ENCODE results near the gene ANKRD6.
A peak's percentile ranks its signal among the peaks of the same experiment; 100 is the strongest.

The ANKRD6 gene

GRCh38 chr6:89412071-89413005 is 20.6 kb upstream of the ANKRD6 start, which contains the start of gene RRAGD:
RRAGD (minus strand) TSS chr6:89412273; CDS start chr6:89411993, 280 bp downstream.
- no peak for DNase-seq (ENCODE audit: low read depth)

GRCh38 chr6:89413006-89413400 is 19.9 kb upstream of the ANKRD6 start:
- H3K4me3 ChIP-seq (ENCODE audit: low read depth, low read length): no peak overlapping the region
- DNase-seq (ENCODE audit: low read depth): no peak

More at GRCh38 chr6:89412071-89413005, 20.6 kb upstream of the ANKRD6 start, which contains the start of gene RRAGD:
- H3K4me3 ChIP-seq (ENCODE audit: low read depth, low read length): peak within 1 kb of the TSS; percentile 54

DNA sequence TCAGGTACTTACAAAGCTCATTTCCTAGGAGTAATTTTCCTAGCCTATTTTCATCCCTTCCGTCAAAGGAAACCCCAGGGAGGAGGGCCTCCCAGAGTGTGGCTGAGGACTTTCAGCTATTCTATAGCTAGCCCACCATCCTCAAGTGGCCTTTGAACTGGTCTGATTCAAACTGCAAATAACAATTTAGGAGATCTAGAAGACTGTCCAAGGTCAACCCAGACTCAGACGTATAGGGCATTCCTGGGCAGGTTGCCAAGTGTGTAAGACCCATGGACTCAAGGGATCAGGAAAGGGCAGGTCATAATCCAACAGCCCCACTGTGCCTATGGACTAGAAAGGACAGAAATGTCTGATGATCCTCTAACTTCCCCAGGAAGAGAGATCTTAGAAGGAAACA is 18.7 kb upstream of the ANKRD6 start:
- no peak overlapping the region for H3K4me3 ChIP-seq (ENCODE audit: low read depth, low read length)
- no peak for DNase-seq (ENCODE audit: low read depth)

DNA sequence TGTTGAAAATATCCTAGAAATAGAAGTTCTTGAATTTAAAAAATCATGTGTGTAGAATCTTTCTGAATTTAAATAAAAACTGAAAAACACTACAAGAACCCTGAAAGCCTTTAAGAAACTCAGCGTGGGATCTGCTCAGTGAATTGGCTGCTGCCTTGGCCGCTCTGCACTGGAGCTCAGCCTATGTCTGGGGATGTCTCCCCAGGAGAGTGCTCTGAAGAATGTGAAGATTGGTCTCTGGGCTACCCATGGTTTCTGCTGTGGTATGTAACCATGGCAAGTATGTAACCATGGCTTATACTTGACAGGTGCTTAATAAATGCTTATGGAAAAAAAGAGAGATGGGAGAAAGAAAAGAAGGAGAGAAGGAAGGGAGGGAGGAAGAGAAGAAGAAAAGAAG is 17.8 kb upstream of the ANKRD6 start:
- no peak overlapping the region for H3K4me3 ChIP-seq (ENCODE audit: low read depth, low read length)
- DNase-seq (ENCODE audit: low read depth): no peak

DNA sequence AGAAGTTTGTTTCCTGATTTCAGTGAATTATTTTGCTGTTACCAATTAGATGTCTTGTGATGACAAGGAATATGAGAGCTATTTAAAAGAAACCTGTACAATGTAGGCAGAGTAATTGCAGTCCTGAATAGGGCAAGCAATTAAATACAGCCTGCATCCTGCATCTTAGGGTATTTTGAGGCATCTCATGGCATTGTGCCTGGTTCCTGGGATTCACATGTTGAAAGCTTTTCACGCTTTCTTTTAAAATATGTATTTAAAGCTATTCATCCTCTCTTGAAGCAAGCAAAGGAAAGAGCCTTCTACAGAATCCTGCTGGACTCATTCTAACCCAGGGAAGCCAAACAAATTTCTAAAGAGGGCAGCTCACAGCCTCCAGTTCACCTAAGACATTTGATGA is 16.2 kb upstream of the ANKRD6 start:
- no peak overlapping the region for H3K4me3 ChIP-seq (ENCODE audit: low read depth, low read length)
- DNase-seq (ENCODE audit: low read depth): no peak

GRCh38 chr6:89430201-89430962 is 2.6 kb upstream of the ANKRD6 start:
- DNase-seq (ENCODE audit: low read depth): no peak
- no peak overlapping the region for H3K4me3 ChIP-seq (ENCODE audit: low read depth, low read length)

- peak overlapping the region; percentile 53 for H3K4me3 ChIP-seq (ENCODE audit: low read depth, low read length)
- no peak for DNase-seq (ENCODE audit: low read depth)
These were observed 549 bp downstream of the ANKRD6 start for GRCh38 chr6:89433252-89434149.

- no peak for DNase-seq (ENCODE audit: low read depth)
These were observed 1.2 kb downstream of the ANKRD6 start for GRCh38 chr6:89434150-89434499.

DNA sequence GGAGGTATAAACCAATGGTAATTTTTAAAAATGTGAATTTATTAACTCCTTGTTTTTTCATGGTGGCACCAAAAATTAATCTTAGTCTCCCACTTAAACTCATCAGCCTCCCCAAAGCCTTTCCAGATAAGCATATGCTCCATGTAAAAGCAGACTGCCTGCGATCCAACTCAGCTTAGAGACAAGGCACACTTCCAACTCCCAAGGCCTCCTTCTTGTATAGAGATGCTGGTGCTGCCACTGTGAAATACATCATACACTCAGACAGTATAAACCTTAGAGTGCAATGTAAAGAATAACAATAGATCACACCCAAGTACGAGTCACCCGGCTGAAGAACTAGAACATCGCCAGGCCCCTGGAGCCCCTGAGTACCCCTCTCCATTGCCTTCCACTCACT is 2.0 kb downstream of the ANKRD6 start:
- no peak overlapping the region for H3K4me3 ChIP-seq (ENCODE audit: low read depth, low read length)
- DNase-seq (ENCODE audit: low read depth): no peak

More at GRCh38 chr6:89434150-89434499, 1.2 kb downstream of the ANKRD6 start:
- H3K4me3 ChIP-seq (ENCODE audit: low read depth, low read length): no peak overlapping the region

GRCh38 chr6:89436226-89436625 is 3.3 kb downstream of the ANKRD6 start:
- DNase-seq (ENCODE audit: low read depth): no peak
- H3K4me3 ChIP-seq (ENCODE audit: low read depth, low read length): no peak overlapping the region

DNA sequence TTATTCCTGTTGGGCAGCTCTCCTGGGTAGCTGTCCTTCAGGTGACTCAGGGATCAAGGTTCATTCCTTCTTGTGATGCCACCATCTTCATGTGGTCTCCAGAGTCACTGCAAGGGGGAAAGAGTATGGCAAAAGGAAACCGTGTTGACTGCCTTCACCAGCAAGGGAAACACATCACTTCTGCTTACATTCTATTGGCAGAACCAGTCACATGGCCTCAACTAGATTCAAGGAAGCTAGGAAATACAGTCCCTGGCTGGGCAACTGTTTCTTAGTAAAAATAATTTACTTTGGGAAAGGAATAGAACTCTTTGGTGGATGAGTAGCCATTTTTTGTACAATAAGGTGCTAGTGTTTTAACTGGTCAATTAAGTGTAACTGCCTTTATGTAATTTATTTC is 5.3 kb downstream of the ANKRD6 start:
- H3K4me3 ChIP-seq (ENCODE audit: low read depth, low read length): no peak overlapping the region
- no peak for DNase-seq (ENCODE audit: low read depth)

- no peak overlapping the region for H3K4me3 ChIP-seq (ENCODE audit: low read depth, low read length)
- DNase-seq (ENCODE audit: low read depth): no peak
These were observed 6.1 kb downstream of the ANKRD6 start for GRCh38 chr6:89439014-89439413.

DNA sequence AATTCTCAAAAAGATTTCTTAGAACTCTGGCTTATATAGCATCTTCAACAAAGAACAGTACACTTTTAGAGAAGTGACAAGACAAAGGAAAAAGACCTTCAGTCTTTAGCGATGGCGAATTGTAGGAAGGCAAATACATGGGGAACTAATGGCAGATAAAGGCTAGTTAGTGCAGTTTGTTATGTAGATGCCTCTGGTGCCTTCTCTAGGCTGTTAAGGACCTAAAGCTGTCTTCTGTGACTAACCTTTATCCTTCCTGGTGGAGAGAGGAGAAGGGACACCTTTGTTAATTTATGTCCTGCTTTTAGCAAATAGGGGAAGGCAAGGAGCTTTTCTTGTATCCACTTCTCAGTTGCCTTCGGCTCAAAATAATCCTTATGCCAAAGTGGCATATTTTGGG is 7.2 kb downstream of the ANKRD6 start:
- DNase-seq (ENCODE audit: low read depth): no peak
- H3K4me3 ChIP-seq (ENCODE audit: low read depth, low read length): no peak overlapping the region

GRCh38 chr6:89443658-89444057 is 10.7 kb downstream of the ANKRD6 start:
- no peak overlapping the region for H3K4me3 ChIP-seq (ENCODE audit: low read depth, low read length)
- no peak for DNase-seq (ENCODE audit: low read depth)

DNA sequence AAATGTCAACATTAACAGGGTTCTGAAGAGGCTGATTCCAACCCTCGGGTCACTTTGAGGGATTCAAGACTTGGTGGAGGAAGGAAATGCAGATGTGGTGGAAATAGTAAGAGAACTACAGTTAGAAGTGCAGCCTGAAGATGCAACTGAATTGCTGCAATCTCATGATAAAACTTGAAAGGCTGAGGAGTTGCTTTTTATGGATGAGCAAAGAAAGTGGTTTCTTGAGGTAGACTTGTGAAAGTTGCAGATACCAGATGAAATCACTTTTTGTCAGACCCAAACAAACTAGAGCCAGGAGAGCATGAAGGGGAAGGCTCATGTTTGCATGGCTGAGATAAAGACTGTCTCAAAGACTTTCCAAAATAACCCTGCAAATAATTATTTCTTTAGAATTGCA is 16.2 kb downstream of the ANKRD6 start:
- no peak for DNase-seq (ENCODE audit: low read depth)
- H3K4me3 ChIP-seq (ENCODE audit: low read depth, low read length): no peak overlapping the region

GRCh38 chr6:89452281-89452680 is 19.3 kb downstream of the ANKRD6 start:
- no peak overlapping the region for H3K4me3 ChIP-seq (ENCODE audit: low read depth, low read length)
- no peak for DNase-seq (ENCODE audit: low read depth)

DNA sequence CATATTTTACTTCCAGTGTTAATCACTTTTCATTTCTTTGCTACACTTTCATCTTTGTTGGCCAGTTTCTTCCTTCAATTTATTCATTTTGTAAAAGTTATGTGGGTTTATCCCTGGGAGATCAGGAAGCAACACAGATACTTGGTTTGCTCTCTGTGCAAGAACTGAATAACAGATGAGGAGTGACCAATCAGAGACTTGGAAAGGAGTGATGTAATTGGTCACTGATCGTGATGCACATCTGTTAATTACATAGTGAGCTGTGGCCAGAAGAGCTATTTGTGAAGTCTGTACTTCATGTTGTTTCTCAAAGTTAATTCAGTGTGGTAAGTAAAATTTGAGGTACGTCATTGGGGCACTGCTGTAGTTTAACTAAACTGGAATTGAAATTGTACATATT is 21.3 kb downstream of the ANKRD6 start:
- no peak overlapping the region for H3K4me3 ChIP-seq (ENCODE audit: low read depth, low read length)
- DNase-seq (ENCODE audit: low read depth): no peak

GRCh38 chr6:89458704-89459103 is 25.8 kb downstream of the ANKRD6 start:
- DNase-seq (ENCODE audit: low read depth): no peak
- H3K4me3 ChIP-seq (ENCODE audit: low read depth, low read length): no peak overlapping the region

DNA sequence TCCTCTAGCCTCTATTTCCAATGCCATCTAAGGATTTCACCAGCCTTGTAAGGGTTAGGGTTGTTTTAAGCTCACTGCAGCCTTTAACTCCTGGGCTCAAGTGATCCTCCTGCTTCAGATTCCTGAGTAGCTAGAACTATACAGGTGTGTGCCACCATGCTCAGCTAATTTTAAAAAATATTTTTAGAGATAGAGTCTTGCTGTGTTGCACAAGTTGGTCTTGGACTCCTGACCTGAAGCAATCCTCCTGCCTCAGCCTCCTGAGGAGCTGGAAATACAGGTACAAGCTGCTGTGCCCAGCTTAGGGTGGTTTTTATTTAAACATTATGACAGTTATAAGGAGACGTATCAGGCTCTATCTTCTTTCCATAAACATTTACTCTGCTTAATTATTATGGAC is 26.5 kb downstream of the ANKRD6 start:
- H3K4me3 ChIP-seq (ENCODE audit: low read depth, low read length): no peak overlapping the region
- no peak for DNase-seq (ENCODE audit: low read depth)

GRCh38 chr6:89460713-89461112 is 27.8 kb downstream of the ANKRD6 start:
- DNase-seq (ENCODE audit: low read depth): no peak
- no peak overlapping the region for H3K4me3 ChIP-seq (ENCODE audit: low read depth, low read length)
